GM12872 (cell line): Measurements from ENCODE around the gene ACAP1.
A peak's percentile ranks its signal among the peaks of the same experiment; 100 is the strongest.

ENCODE experiments used
- CTCF ChIP-seq: IDR thresholded peaks from 3 replicates; pipeline ENCODE4 v1.5.1; 2011; ENCODE audit warnings: low read depth, mild to moderate bottlenecking, low read length, moderate library complexity; ENCODE audit not compliant: insufficient read depth

ACAP1 gene

GRCh38 chr17:7322520-7323194, 13.7 kb upstream of the ACAP1 start:
- no peak for TF ChIP-seq CTCF

DNA sequence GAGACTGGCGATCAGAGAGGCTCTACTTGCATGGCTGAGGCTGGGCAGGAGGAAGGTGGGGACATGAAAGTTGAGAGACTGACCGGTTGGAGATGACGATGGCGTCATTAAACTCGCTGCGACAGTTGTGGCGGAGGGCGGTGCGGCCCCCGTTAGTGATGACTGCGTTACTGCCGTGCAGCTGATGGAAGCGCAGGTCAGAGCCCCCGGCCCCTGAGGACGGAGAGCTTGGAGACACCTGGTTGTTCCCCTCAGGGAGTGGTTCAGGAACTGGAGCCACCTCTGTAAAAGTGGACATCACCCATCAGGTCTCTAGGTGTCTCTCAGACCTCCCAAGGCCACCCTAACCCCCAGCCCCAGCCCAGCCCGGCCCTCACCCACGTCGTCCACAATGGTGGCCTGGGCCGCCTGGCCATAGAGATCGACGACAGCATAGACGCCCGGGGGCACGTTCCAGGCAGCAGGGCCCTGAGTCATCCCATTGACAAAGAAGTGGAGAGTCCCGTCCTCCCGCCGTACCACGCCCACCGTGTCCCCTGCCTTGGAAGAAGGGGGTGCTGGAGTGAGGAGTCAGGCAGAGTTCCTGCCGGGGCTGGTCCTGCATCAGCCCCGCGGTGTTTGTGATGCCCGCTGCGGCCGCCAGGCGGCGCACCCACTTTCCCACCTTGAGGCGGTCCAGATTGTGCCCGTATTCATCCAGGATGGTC, 12.4 kb upstream of the ACAP1 start:
- TF ChIP-seq CTCF = peak; percentile 100

DNA sequence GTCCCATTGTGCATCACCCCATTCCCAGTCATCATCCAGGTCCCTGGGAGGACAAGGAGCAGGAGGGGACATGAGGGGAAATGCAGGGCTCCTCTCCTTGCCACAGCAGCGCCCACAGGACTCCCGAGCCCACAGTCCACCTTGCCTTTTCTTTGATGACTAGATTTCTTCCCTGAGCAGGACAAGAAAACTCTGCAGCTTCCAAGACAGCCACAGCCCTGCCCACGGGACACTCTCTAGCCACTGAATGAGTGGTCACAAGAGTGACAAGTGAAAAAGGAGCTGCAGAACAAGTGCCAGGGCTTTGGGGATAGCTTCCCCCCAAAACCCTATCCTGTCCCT, 11.9 kb upstream of the ACAP1 start:
- TF ChIP-seq CTCF = no peak

GRCh38 chr17:7325031-7325528, 11.2 kb upstream of the ACAP1 start:
- TF ChIP-seq CTCF = no peak

DNA sequence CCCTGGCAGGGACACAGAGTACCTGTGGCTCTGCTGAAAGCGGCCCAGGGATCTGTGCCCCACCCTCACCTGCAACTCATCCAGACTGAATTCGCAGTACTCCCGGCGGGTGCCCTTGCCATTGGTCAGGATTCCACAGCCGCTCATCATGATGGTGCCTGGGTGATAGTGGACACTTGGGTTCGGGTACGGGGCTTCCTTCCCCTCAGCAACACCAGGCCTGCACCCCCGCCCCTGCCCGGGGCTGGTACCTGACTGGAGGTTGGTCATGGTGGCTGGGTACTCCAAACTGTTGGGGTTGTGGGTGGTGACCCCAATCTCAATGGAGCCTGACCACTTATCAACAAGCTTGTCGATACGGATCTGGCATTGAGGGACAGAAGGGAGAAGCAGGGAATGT, 10.1 kb upstream of the ACAP1 start:
- TF ChIP-seq CTCF = no peak

DNA sequence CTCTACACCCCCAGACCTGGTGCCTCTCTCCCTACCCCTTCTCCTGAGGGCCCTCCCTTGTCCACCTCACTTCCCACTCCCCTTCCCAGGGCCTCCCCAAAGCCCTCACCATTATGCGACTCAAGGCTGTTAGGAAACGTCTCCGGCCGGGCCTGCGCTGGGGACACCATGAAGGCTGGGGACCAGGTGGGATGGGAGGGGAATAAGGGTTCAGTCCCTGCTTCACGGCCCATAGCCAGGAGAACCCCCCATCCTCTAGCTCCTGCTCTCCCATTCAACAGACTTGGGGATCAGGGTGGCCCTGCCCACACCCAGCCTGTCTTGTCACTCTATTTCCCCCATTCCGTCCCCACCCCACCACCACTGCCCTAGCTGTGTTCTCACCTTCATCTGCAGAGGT, 9.3 kb upstream of the ACAP1 start:
- no peak for TF ChIP-seq CTCF

- no peak for TF ChIP-seq CTCF
These were observed 8.8 kb upstream of the ACAP1 start for GRCh38 chr17:7327501-7327900.
